Naive thymus-derived CD8-positive, alpha-beta T cell (primary cell): ENCODE results near the gene KTN1. TPM values are rescaled to one million over a fixed set of nuclear protein-coding genes. Genes with fewer than 3 reads are reported as not detected.

ENCODE experiments used
- ATAC-seq, 2 donors: fragments of 150-1000 bp; cut with Tn5 transposase in 1 of 2; sonication (Bioruptor Pico), chemical (Tn5 transposase) in 1 of 2; 1 replicate in 1 of 2; 2 replicates in 1 of 2; pipeline ENCODE4 v1.10.0; 2021; ENCODE audit warnings: mild to moderate bottlenecking in 2 of 2, moderate library complexity in 2 of 2
- POLR2A ChIA-PET: fragments of 350-600 bp; sonication (Branson Sonifier 250); formaldehyde crosslinking; loops from one replicate; lab custom pipeline; 2021; ENCODE audit warnings: antibody characterized with exemption; lab: Charles Lee
- DNase-seq, 10 donors: peaks; one replicate each; pipeline versions ENCODE4 v3.0.0 to v3.0.0-alpha.2; 2020 to 2022
- H3K27ac Mint-ChIP-seq, 10 donors: one replicate each; pipeline ENCODE4 v1.8.0; 2020 to 2022; ENCODE audit warnings: mild to moderate bottlenecking in 10 of 10, mixed read lengths in 10 of 10, moderate library complexity in 4 of 10, inconsistent platforms in 1 of 10
- H3K27me3 Mint-ChIP-seq, 5 donors: one replicate each; pipeline ENCODE4 v1.8.0; 2021 to 2022; ENCODE audit warnings: mixed read lengths in 5 of 5
- H3K36me3 Mint-ChIP-seq, 3 donors: one replicate each; pipeline ENCODE4 v1.8.0; 2020 to 2022; ENCODE audit warnings: mixed read lengths in 3 of 3, mild to moderate bottlenecking in 2 of 3, inconsistent platforms in 1 of 3
- H3K4me1 Mint-ChIP-seq, 4 donors: one replicate each; pipeline ENCODE4 v1.8.0; 2021 to 2022; ENCODE audit warnings: mixed read lengths in 4 of 4
- H3K4me3 Mint-ChIP-seq, 10 donors: one replicate each; pipeline ENCODE4 v1.8.0; 2020 to 2022; ENCODE audit warnings: mild to moderate bottlenecking in 10 of 10, mixed read lengths in 10 of 10, moderate library complexity in 6 of 10, inconsistent platforms in 1 of 10
- H3K9me3 Mint-ChIP-seq, 9 donors: one replicate each; pipeline ENCODE4 v1.8.0; 2020 to 2022; ENCODE audit warnings: mixed read lengths in 9 of 9, mild to moderate bottlenecking in 3 of 9, inconsistent platforms in 1 of 9, moderate library complexity in 1 of 9
- polyA plus RNA-seq, 3 donors: library from polyadenylated mRNA; unstranded; fragments of 300-500 nt; fragmentation: Illumina TruSeq; gene quantifications; one replicate each; pipeline ENCODE4 v1.2.3, GENCODE V29; 2021
- total RNA-seq, 8 experiments: library from RNA in 2 of 8; stranded (reverse) in 2 of 8; gene quantifications; one replicate each; pipeline ENCODE4 v1.2.3 and lab custom pipeline; 2021 to 2026

Gene KTN1
- total and polyA plus RNA-seq, 5 experiments from 2014 or later: 16.1 to 142 (median 30.1) TPM

- Mint-ChIP-seq H3K27me3 (no peaks in the 10 kb centered on the region), H3K27ac (no peak overlapping the region), H3K4me3 (no peak overlapping the region), H3K4me1 (peaks cover 11 to 36% (median 27%) of the 10 kb centered on the region in 4 donors), H3K36me3 (peaks cover 0 to 17% (median 15%) of the 10 kb centered on the region in 3 donors), H3K9me3 (peaks cover 0 to 6% (median 1%) of the 10 kb centered on the region in 9 donors)
- DNase-seq (no peak), ATAC-seq (no peak)
- POLR2A ChIA-PET: no interaction called here
These were observed 23.5 kb downstream of the KTN1 start for GRCh38 chr14:55603401-55603953.

GRCh38 chr14:55604488-55604887, 24.5 kb downstream of the KTN1 start:
- Mint-ChIP-seq H3K27me3 (no peaks in the 10 kb centered on the region), H3K4me3 (no peak overlapping the region), H3K9me3 (no peaks in the 10 kb centered on the region), H3K27ac (no peak overlapping the region), H3K4me1 (peaks cover 15 to 36% (median 26%) of the 10 kb centered on the region in 4 donors), H3K36me3 (peaks cover 0 to 16% (median 10%) of the 10 kb centered on the region in 3 donors)
- ATAC-seq: no peak
- DNase-seq: no peak
- POLR2A ChIA-PET: no interaction called here

GRCh38 chr14:55604900-55605418, 25.0 kb downstream of the KTN1 start:
- Mint-ChIP-seq H3K9me3 (no peaks in the 10 kb centered on the region), H3K27ac (no peak overlapping the region), H3K4me1 (peaks cover 18 to 37% (median 30%) of the 10 kb centered on the region in 4 donors), H3K27me3 (no peaks in the 10 kb centered on the region), H3K36me3 (peaks cover 0 to 16% (median 10%) of the 10 kb centered on the region in 3 donors), H3K4me3 (no peak overlapping the region)
- DNase-seq (no peak), ATAC-seq (no peak)
- POLR2A ChIA-PET: no interaction called here

GRCh38 chr14:55605793-55606192, 25.8 kb downstream of the KTN1 start:
- ATAC-seq (no peak), DNase-seq (no peak)
- Mint-ChIP-seq H3K27me3 (no peaks in the 10 kb centered on the region), H3K27ac (peak overlapping the region in 1 of 10 donors; percentile 60), H3K36me3 (peaks cover 0 to 16% (median 10%) of the 10 kb centered on the region in 3 donors), H3K4me1 (peaks cover 14 to 38% (median 27%) of the 10 kb centered on the region in 4 donors), H3K9me3 (no peaks in the 10 kb centered on the region), H3K4me3 (no peak overlapping the region)
- POLR2A ChIA-PET: no interaction called here

- POLR2A ChIA-PET: no interaction called here
- Mint-ChIP-seq H3K27ac (peak overlapping the region in 3 of 10 donors; percentile 3 to 73 (median 27)), H3K4me3 (no peak overlapping the region), H3K36me3 (peaks cover 0 to 12% (median 5%) of the 10 kb centered on the region in 3 donors), H3K4me1 (peaks cover 15 to 38% (median 28%) of the 10 kb centered on the region in 4 donors), H3K27me3 (no peaks in the 10 kb centered on the region), H3K9me3 (no peaks in the 10 kb centered on the region)
- DNase-seq (no peak), ATAC-seq (no peak)
These were observed 27.4 kb downstream of the KTN1 start for GRCh38 chr14:55607386-55607785.

- peaks cover 0 to 34% (median 15%) of the 10 kb centered on the region in 3 donors for H3K36me3 Mint-ChIP-seq
- ATAC-seq (no peak), DNase-seq (no peak)
- POLR2A ChIA-PET: no interaction called here
- H3K4me3 Mint-ChIP-seq: no peak overlapping the region
- H3K4me1 Mint-ChIP-seq: peaks cover 21 to 51% (median 42%) of the 10 kb centered on the region in 4 donors
- peak overlapping the region in 1 of 10 donors; percentile 54 for H3K27ac Mint-ChIP-seq
- H3K9me3 Mint-ChIP-seq: no peaks in the 10 kb centered on the region
- H3K27me3 Mint-ChIP-seq: no peaks in the 10 kb centered on the region
These were observed 29.7 kb downstream of the KTN1 start for GRCh38 chr14:55609681-55610080.

- Mint-ChIP-seq H3K36me3 (peaks cover 0 to 43% (median 17%) of the 10 kb centered on the region in 3 donors), H3K27me3 (no peaks in the 10 kb centered on the region), H3K9me3 (no peaks in the 10 kb centered on the region), H3K4me3 (no peak overlapping the region), H3K27ac (peak overlapping the region in 1 of 10 donors; percentile 5), H3K4me1 (peaks cover 22 to 51% (median 45%) of the 10 kb centered on the region in 4 donors)
- ATAC-seq (no peak), DNase-seq (no peak)
- POLR2A ChIA-PET: no interaction called here
These were observed 30.8 kb downstream of the KTN1 start for GRCh38 chr14:55610713-55611370.

- Mint-ChIP-seq H3K27ac (peak overlapping the region in 2 of 10 donors; percentile 1 to 7), H3K27me3 (no peaks in the 10 kb centered on the region), H3K9me3 (no peaks in the 10 kb centered on the region), H3K4me1 (peaks cover 29 to 49% (median 42%) of the 10 kb centered on the region in 4 donors), H3K4me3 (no peak overlapping the region), H3K36me3 (peaks cover 0 to 51% (median 26%) of the 10 kb centered on the region in 3 donors)
- DNase-seq (no peak), ATAC-seq (no peak)
- POLR2A ChIA-PET: no interaction called here
These were observed 31.9 kb downstream of the KTN1 start for GRCh38 chr14:55611859-55612258.

- peaks cover 11 to 70% (median 42%) of the 10 kb centered on the region in 3 donors for H3K36me3 Mint-ChIP-seq
- no peak overlapping the region for H3K4me3 Mint-ChIP-seq
- H3K4me1 Mint-ChIP-seq: peaks cover 20 to 39% (median 28%) of the 10 kb centered on the region in 4 donors
- DNase-seq: no peak
- H3K27ac Mint-ChIP-seq: no peak overlapping the region
- POLR2A ChIA-PET: no interaction called here
- no peak for ATAC-seq
- H3K9me3 Mint-ChIP-seq: peaks cover 0 to 3% (median 0%) of the 10 kb centered on the region in 9 donors
- H3K27me3 Mint-ChIP-seq: no peaks in the 10 kb centered on the region
These were observed 34.3 kb downstream of the KTN1 start for GRCh38 chr14:55614304-55614703.

- no peak for ATAC-seq
- no peak overlapping the region for H3K27ac Mint-ChIP-seq
- H3K36me3 Mint-ChIP-seq: peaks cover 28 to 88% (median 57%) of the 10 kb centered on the region in 3 donors
- H3K27me3 Mint-ChIP-seq: no peaks in the 10 kb centered on the region
- no peak overlapping the region for H3K4me3 Mint-ChIP-seq
- H3K4me1 Mint-ChIP-seq: peaks cover 4 to 25% (median 6%) of the 10 kb centered on the region in 4 donors
- POLR2A ChIA-PET: no interaction called here
- DNase-seq: no peak
- peaks cover 0 to 10% (median 2%) of the 10 kb centered on the region in 9 donors for H3K9me3 Mint-ChIP-seq
These were observed 40.3 kb downstream of the KTN1 start for GRCh38 chr14:55620277-55620676.

- Mint-ChIP-seq H3K4me1 (peaks cover 4 to 22% (median 6%) of the 10 kb centered on the region in 4 donors), H3K27me3 (no peaks in the 10 kb centered on the region), H3K9me3 (peaks cover 0 to 10% (median 2%) of the 10 kb centered on the region in 9 donors), H3K4me3 (no peak overlapping the region), H3K27ac (peak overlapping the region in 1 of 10 donors; percentile 2), H3K36me3 (peaks cover 28 to 87% (median 57%) of the 10 kb centered on the region in 3 donors)
- ATAC-seq (no peak), DNase-seq (no peak)
- POLR2A ChIA-PET: no interaction called here
These were observed 41.0 kb downstream of the KTN1 start for GRCh38 chr14:55620981-55621380.

- Mint-ChIP-seq H3K36me3 (peaks cover 28 to 87% (median 53%) of the 10 kb centered on the region in 3 donors), H3K9me3 (peaks cover 0 to 10% (median 2%) of the 10 kb centered on the region in 9 donors), H3K4me3 (no peak overlapping the region), H3K27ac (no peak overlapping the region), H3K27me3 (no peaks in the 10 kb centered on the region), H3K4me1 (peaks cover 4 to 18% (median 6%) of the 10 kb centered on the region in 4 donors)
- no peak for ATAC-seq
- POLR2A ChIA-PET: no interaction called here
- no peak for DNase-seq
These were observed 41.4 kb downstream of the KTN1 start for GRCh38 chr14:55621391-55621790.

- POLR2A ChIA-PET: interaction anchor here (1.0 kb wide), 1 partner anchor 45 kb away, joined by 3 read pairs; the partner anchor contains the start of gene KTN1
- peaks cover 4 to 23% (median 12%) of the 10 kb centered on the region in 4 donors for H3K4me1 Mint-ChIP-seq
These were observed 44.9 kb downstream of the KTN1 start for GRCh38 chr14:55624913-55625312.

More at GRCh38 chr14:55624913-55625312, 44.9 kb downstream of the KTN1 start:
- ATAC-seq: no peak
- peaks cover 21 to 86% (median 44%) of the 10 kb centered on the region in 3 donors for H3K36me3 Mint-ChIP-seq
- H3K27ac Mint-ChIP-seq: peak overlapping the region in 4 of 10 donors; percentile 12 to 69 (median 28)
- H3K9me3 Mint-ChIP-seq: peaks cover 0 to 6% (median 0%) of the 10 kb centered on the region in 9 donors
- no peak overlapping the region for H3K4me3 Mint-ChIP-seq
- no peak for DNase-seq
- no peaks in the 10 kb centered on the region for H3K27me3 Mint-ChIP-seq
